K562 (cell line): Measurements from ENCODE around the gene FAM50A. TPM values are rescaled to one million over a fixed set of nuclear protein-coding genes. Genes with fewer than 3 reads are reported as not detected.
A peak's percentile ranks its signal among the peaks of the same experiment; 100 is the strongest.

Experiments used
- ATF1 ChIP-seq, 2 experiments: fragments of 450-650 bp in 1 of 2; IDR thresholded peaks; 2 replicates each; pipeline ENCODE4 v1.6.1; 2016; ENCODE audit warnings: missing compliant biosample characterization in 1 of 2, missing genetic modification characterization in 1 of 2
- CBX3 ChIP-seq, 2 experiments: IDR thresholded peaks; 1 replicate in 1 of 2; 2 replicates in 1 of 2; pipeline ENCODE4 v1.6.1; 2012; ENCODE audit warnings: inconsistent platforms in 2 of 2, low read length in 2 of 2, borderline replicate concordance in 1 of 2, control low read depth in 1 of 2
- CEBPG ChIP-seq, 3 experiments: fragments of 200-800 bp in 1 of 3; sonication (Bioruptor generic) in 1 of 3; sonication (generic) in 1 of 3; formaldehyde crosslinking in 1 of 3; IDR thresholded peaks in 2 of 3; conservative IDR thresholded peaks in 1 of 3; 2 replicates each; pipeline versions ENCODE4 v1.6.1 to v1.8.0; 2016 to 2022; ENCODE audit warnings: missing compliant biosample characterization in 2 of 3, missing genetic modification characterization in 2 of 3, mild to moderate bottlenecking in 1 of 3, missing genetic modification reagents in 1 of 3
- ELF4 ChIP-seq: fragments of 450-650 bp; formaldehyde crosslinking; IDR thresholded peaks from 2 replicates; pipeline ENCODE4 v1.4.0; 2022; ENCODE audit warnings: missing genetic modification characterization
- FOXK1 ChIP-seq: sonication (generic); formaldehyde crosslinking; IDR thresholded peaks from 2 replicates; pipeline ENCODE4 v1.8.0; 2022; ENCODE audit warnings: missing genetic modification reagents, mild to moderate bottlenecking, borderline replicate concordance
- HNRNPLL ChIP-seq: fragments of 200-400 bp; formaldehyde crosslinking; IDR thresholded peaks from 2 replicates; pipeline ENCODE4 v1.6.1; 2017; ENCODE audit warnings: low read length, low read depth, mild to moderate bottlenecking; ENCODE audit not compliant: poor library complexity, severe bottlenecking
- JUN ChIP-seq, 2 experiments: sonication (generic) in 1 of 2; formaldehyde crosslinking in 1 of 2; IDR thresholded peaks; 2 replicates each; pipeline versions ENCODE4 v1.6.1 to v1.8.0; 2012 to 2022; ENCODE audit warnings: borderline replicate concordance in 2 of 2, mild to moderate bottlenecking in 2 of 2, improper control_type of control experiment in 1 of 2, low read depth in 1 of 2, low read length in 1 of 2, missing genetic modification reagents in 1 of 2
- KDM2B ChIP-seq: fragments of 250-450 bp; sonication (Bioruptor Pico); IDR thresholded peaks from 2 replicates; pipeline ENCODE4 v1.8.0; 2021; ENCODE audit warnings: mild to moderate bottlenecking, moderate library complexity
- MCM3 ChIP-seq: fragments of 450-650 bp; IDR thresholded peaks from 2 replicates; pipeline ENCODE4 v1.6.1; 2016
- NKRF ChIP-seq: fragments of 450-650 bp; IDR thresholded peaks from 2 replicates; pipeline ENCODE4 v1.6.1; 2016; ENCODE audit warnings: borderline replicate concordance
- POLR2A ChIP-seq: fragments of 450-650 bp; conservative IDR thresholded peaks from 2 replicates; pipeline ENCODE4 v1.6.1; 2016
- RBFOX2 ChIP-seq: fragments of 200-400 bp; formaldehyde crosslinking; IDR thresholded peaks from 2 replicates; pipeline ENCODE4 v1.6.1; 2017; ENCODE audit warnings: low read depth, mild to moderate bottlenecking, low read length, moderate library complexity
- SMAD2 ChIP-seq: fragments of 150-350 bp; IDR thresholded peaks from 2 replicates; pipeline ENCODE4 v1.6.1; 2014; ENCODE audit warnings: low read depth, mild to moderate bottlenecking, low read length
- SMARCB1 ChIP-seq: IDR thresholded peaks from 2 replicates; pipeline ENCODE4 v1.6.1; 2011; ENCODE audit warnings: improper control_type of control experiment, low read depth; ENCODE audit not compliant: insufficient read length
- STAG1 ChIP-seq: sonication (generic); formaldehyde crosslinking; IDR thresholded peaks from 2 replicates; pipeline ENCODE4 v1.5.0; 2020; ENCODE audit warnings: missing genetic modification reagents, borderline replicate concordance
- TBP ChIP-seq: optimal IDR thresholded peaks from 2 replicates; pipeline ENCODE3; 2011; ENCODE audit warnings: low read depth, low read length, improper control_type of control experiment
- TRIM24 ChIP-seq, 2 experiments: fragments of 450-650 bp; IDR thresholded peaks; 2 replicates each; pipeline ENCODE4 v1.6.1; 2016
- ZBTB2 ChIP-seq: fragments of 450-650 bp; IDR thresholded peaks from 2 replicates; pipeline ENCODE4 v1.6.1; 2016; ENCODE audit warnings: antibody characterized with exemption
- ZC3H8 ChIP-seq: fragments of 450-650 bp; IDR thresholded peaks from 2 replicates; pipeline ENCODE4 v1.6.1; 2017
- ZNF23 ChIP-seq: fragments of 250-450 bp; sonication (Bioruptor Pico); IDR thresholded peaks from 2 replicates; pipeline ENCODE4 v1.4.0; 2020; ENCODE audit warnings: mild to moderate bottlenecking
- ZNF395 ChIP-seq: fragments of 200-800 bp; sonication (Bioruptor generic); IDR thresholded peaks from 2 replicates; pipeline ENCODE4 v1.6.1; 2017; ENCODE audit warnings: missing genetic modification characterization, missing compliant biosample characterization
- polyA plus RNA-seq, 8 experiments: library from polyadenylated mRNA; depleted of rRNA in 4 of 8; stranded (reverse) in 5 of 8; unstranded in 3 of 8; fragments of >200 nt; fragmentation: Nextera tagmentation in 2 of 8; fragmentation: Illumina TruSeq in 1 of 8; extraction: Ambion mirVana in 2 of 8; extraction: Trizol in 1 of 8; gene quantifications; 2 replicates each; pipeline versions ENCODE4 v1.2.1 to v1.2.3, GENCODE V29; 2011 to 2014; ENCODE audit warnings: inconsistent platforms in 1 of 8, missing spikeins in 1 of 8
- total RNA-seq, 7 experiments: library from RNA; depleted of rRNA in 6 of 7; stranded (reverse); fragments of >200 nt in 6 of 7; fragmentation: Illumina TruSeq in 2 of 7; extraction: Trizol in 2 of 7; gene quantifications; 2 replicates each; pipeline versions ENCODE4 v1.2.1 to v1.2.3, GENCODE V29; 2011 to 2021; ENCODE audit warnings: low replicate concordance in 1 of 7
- TF ChIP-seq, protein P1 (sequence below): sonication (generic); formaldehyde crosslinking; IDR thresholded peaks from 2 replicates; pipeline ENCODE4 v1.8.0; 2022; ENCODE audit warnings: mild to moderate bottlenecking, missing genetic modification reagents

Gene FAM50A
- total and polyA plus RNA-seq, 9 of the 15 experiments (the other 6 are each of a cell fraction or from before 2014, with no cell fraction given) = 4.4 to 114 (median 67.3) TPM

DNA sequence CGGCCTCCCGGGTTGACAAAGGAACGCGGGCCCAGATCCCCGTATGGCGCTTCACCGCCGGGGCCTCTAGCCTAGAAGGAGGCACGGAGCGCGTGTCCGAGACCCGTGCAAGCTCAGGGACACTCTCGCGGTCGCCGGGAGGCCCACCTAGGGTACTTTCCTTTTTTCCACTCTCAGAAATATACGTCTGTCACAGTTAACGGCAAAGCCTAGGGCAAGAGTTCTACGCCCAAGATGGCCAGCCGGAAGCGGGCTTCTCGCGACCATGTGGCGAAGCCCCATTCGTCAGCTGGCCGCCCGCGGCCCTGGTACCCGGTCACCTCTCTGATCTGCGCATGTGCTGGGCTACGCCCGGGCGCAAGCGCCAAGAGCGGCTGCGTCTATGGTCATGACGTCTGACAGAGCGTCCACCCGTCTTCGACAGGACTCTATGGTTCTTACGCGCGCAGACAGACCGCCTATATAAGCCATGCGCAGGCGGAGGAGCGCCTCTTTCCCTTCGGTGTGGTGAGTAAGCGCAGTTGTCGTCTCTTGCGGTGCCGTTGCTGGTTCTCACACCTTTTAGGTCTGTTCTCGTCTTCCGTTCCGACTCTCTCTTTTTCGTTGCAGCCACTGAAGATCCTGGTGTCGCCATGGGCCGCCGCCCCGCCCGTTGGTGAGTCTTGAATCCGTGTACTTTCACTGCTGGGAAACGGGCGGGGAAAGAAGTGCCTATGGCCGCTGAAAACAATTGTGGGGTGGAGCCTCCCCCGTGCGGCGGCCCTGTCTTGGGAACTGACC lies 45.9 kb upstream of the FAM50A start, which contains the start of gene RPL10 (continued):
- TF ChIP-seq, protein P1, sequence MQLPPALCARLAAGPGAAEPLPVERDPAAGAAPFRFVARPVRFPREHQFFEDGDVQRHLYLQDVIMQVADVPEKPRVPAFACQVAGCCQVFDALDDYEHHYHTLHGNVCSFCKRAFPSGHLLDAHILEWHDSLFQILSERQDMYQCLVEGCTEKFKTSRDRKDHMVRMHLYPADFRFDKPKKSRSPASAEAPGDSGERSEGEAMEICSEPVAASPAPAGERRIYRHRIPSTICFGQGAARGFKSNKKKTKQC = peak; percentile 75
- TF ChIP-seq ELF4 (no peak), ATF1 (CRISPR knock-in tag; IDR thresholded peaks at IDR 0.05) (peak; percentile 54; the same call in 1 of the 2 replicates), ATF1 (tag; IDR thresholded peaks at IDR 0.05) (peak; percentile 96), SMAD2 (no peak), MCM3 (no peak), POLR2A (peak; percentile 100), JUN (IDR thresholded peaks at IDR 0.05; ENCODE audit: borderline replicate concordance, low read depth, low read length) (no peak; the same call in 1 of the 2 replicates), JUN (CRISPR knock-in tag; IDR thresholded peaks at IDR 0.05; ENCODE audit: borderline replicate concordance) (no peak; the same call in 1 of the 2 replicates), STAG1 (CRISPR knock-in tag) (0 out of 2 replicates have a peak, but pooled peaks have one; percentile 26), ZBTB2 (peak; percentile 95), NKRF (no peak), TBP (no peak), ZNF23 (CRISPR knock-in tag) (no peak), RBFOX2 (peak; percentile 97), TRIM24 (IDR thresholded peaks at IDR 0.05) (0 out of 4 replicates have a peak, but pooled peaks of 1 of the 2 experiments have one; percentile 4), FOXK1 (CRISPR knock-in tag) (peak; percentile 89), ZNF395 (CRISPR knock-in tag) (no peak), CBX3 (IDR thresholded peaks at IDR 0.05; ENCODE audit: borderline replicate concordance in 1 of 2, low read length in 2 of 2) (no peak), KDM2B (CRISPR knock-in tag) (no peak), HNRNPLL (peak; percentile 93), ZC3H8 (no peak), SMARCB1 (no peak), CEBPG (CRISPR knock-in tag; IDR thresholded peaks at IDR 0.05) (0 out of 2 replicates have a peak, but pooled peaks have one; percentile 13), CEBPG (tag; conservative IDR thresholded peaks at IDR 0.05 in 1 of 2, IDR thresholded peaks at IDR 0.05 in 1 of 2) (no peak)
